ENCODE measurements around the gene MINPP1.

DNA sequence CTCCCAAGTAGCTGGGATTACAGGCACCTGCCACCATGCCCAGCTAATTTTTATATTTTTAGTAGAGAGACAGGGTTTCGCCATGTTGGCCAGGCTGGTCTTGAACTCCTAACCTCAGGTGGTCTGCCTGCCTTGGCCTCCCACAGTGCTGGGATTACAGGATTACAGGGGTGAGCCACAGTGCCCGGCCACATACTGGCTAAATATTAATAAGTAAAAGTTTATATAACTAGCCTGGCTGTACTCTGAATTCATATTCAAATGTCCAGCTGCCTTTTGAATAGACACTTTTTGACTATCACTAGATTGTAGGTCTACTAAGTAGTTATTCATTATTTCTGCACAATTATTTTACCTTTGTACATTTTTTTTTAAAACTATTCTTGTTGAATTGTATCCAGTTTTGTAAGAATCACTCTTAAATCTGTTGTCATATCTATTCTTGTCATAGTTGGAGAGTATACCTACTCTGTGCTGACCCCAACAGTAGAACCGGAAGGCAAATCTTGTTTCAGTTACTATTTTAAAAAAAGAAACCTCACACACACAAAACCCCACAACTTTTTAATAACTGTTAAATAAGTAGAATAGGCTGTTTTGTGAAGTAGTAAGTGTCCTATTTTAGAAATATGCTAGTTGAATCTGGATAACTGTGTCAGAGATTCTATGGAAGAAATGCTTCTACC is 29.6 kb downstream of the MINPP1 start:
- TF ChIP-seq, protein P1, sequence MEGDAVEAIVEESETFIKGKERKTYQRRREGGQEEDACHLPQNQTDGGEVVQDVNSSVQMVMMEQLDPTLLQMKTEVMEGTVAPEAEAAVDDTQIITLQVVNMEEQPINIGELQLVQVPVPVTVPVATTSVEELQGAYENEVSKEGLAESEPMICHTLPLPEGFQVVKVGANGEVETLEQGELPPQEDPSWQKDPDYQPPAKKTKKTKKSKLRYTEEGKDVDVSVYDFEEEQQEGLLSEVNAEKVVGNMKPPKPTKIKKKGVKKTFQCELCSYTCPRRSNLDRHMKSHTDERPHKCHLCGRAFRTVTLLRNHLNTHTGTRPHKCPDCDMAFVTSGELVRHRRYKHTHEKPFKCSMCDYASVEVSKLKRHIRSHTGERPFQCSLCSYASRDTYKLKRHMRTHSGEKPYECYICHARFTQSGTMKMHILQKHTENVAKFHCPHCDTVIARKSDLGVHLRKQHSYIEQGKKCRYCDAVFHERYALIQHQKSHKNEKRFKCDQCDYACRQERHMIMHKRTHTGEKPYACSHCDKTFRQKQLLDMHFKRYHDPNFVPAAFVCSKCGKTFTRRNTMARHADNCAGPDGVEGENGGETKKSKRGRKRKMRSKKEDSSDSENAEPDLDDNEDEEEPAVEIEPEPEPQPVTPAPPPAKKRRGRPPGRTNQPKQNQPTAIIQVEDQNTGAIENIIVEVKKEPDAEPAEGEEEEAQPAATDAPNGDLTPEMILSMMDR (IDR thresholded peaks at IDR 0.05), result no peak
- no peak for TF ChIP-seq EP300 (IDR thresholded peaks at IDR 0.05; ENCODE audit: low read depth)
- no peak for TF ChIP-seq POLR2A (IDR thresholded peaks at IDR 0.05)
- no peak for TF ChIP-seq POLR2AphosphoS5 (IDR thresholded peaks at IDR 0.05)

All from transverse colon (tissue), 4 donors.